Measurements from ENCODE around the gene ZC3H10.
A peak's percentile ranks its signal among the peaks of the same experiment; 100 is the strongest.

The ZC3H10 gene

GRCh38 chr12:56103823-56104108 is 14.3 kb upstream of the ZC3H10 start:
- TF ChIP-seq CTCF (conservative IDR thresholded peaks at IDR 0.05) = no peak
- peak overlapping the region; percentile 95 for H3K27ac ChIP-seq

GRCh38 chr12:56104109-56104814 is 13.8 kb upstream of the ZC3H10 start, which contains the start of gene PA2G4:
TSS of gene PA2G4 (plus strand) at chr12:56104559. CDS start at chr12:56104738, 179 bp downstream.
- H3K27ac ChIP-seq = peak within 1 kb of the TSS; percentile 95
- TF ChIP-seq CTCF (conservative IDR thresholded peaks at IDR 0.05) = no peak

- peak overlapping the region; percentile 95 for H3K27ac ChIP-seq
These were observed 13.1 kb upstream of the ZC3H10 start for GRCh38 chr12:56104815-56105608.

GRCh38 chr12:56105609-56105902 is 12.5 kb upstream of the ZC3H10 start:
- TF ChIP-seq CTCF (conservative IDR thresholded peaks at IDR 0.05) = no peak
- H3K27ac ChIP-seq = peak overlapping the region; percentile 95

More at GRCh38 chr12:56104815-56105608, 13.1 kb upstream of the ZC3H10 start:
- TF ChIP-seq CTCF (conservative IDR thresholded peaks at IDR 0.05) = no peak

GRCh38 chr12:56107242-56107641 is 10.8 kb upstream of the ZC3H10 start:
- no peak for TF ChIP-seq CTCF (conservative IDR thresholded peaks at IDR 0.05)
- peak overlapping the region; percentile 95; the same call in 1 of the 2 replicates for H3K27ac ChIP-seq

GRCh38 chr12:56110571-56110970 is 7.5 kb upstream of the ZC3H10 start:
- H3K27ac ChIP-seq = no peak overlapping the region
- TF ChIP-seq CTCF (conservative IDR thresholded peaks at IDR 0.05) = no peak

GRCh38 chr12:56114084-56114483 is 4.0 kb upstream of the ZC3H10 start:
- TF ChIP-seq CTCF (conservative IDR thresholded peaks at IDR 0.05) = no peak

More at GRCh38 chr12:56114084-56114483, 4.0 kb upstream of the ZC3H10 start:
- no peak overlapping the region; the same call in 1 of the 2 replicates for H3K27ac ChIP-seq

All from VCaP (cell line).